PC-9 (cell line): ENCODE results near the gene ATP13A3. TPM values are rescaled to one million over a fixed set of nuclear protein-coding genes. Genes with fewer than 3 reads are reported as not detected.

Experiments used
- BruUV-seq: library from RNA; stranded (reverse); fragments of 400-500 nt; replicated peaks from 2 replicates; lab custom pipeline; 2021; lab: Mats Ljungman, UMichigan
- CTCF ChIA-PET: fragments of 300-600 bp; sonication (Branson Sonifier 250); formaldehyde crosslinking; loops from one replicate; lab custom pipeline; 2022; ENCODE audit warnings: antibody characterized with exemption; lab: Charles Lee
- POLR2A ChIA-PET: fragments of 300-600 bp; sonication (Branson Sonifier 250); formaldehyde crosslinking; loops from one replicate; lab custom pipeline; 2022; ENCODE audit warnings: antibody characterized with exemption; ENCODE audit not compliant: unreplicated experiment; lab: Charles Lee
- DNase-seq, 2 experiments: peaks; one replicate each; pipeline versions ENCODE4 v3.0.0 to v3.0.0-alpha.2; 2015 to 2022; ENCODE audit warnings: mixed read lengths in 1 of 2
- H2AFZ ChIP-seq: fragments of 200-600 bp; sonication (generic); 2 replicates; pipeline ENCODE4 v1.8.1; 2017; ENCODE audit warnings: antibody characterized with exemption
- H3F3A ChIP-seq: fragments of 200-600 bp; sonication (generic); 2 replicates; pipeline ENCODE4 v1.8.1; 2017; ENCODE audit warnings: antibody characterized with exemption, mild to moderate bottlenecking, low read depth; ENCODE audit not compliant: insufficient read depth
- H3K27ac ChIP-seq: fragments of 200-600 bp; sonication (generic); 2 replicates; pipeline ENCODE4 v1.6.1; 2016; ENCODE audit warnings: mixed run types
- H3K27me3 ChIP-seq: fragments of 200-600 bp; sonication (generic); 2 replicates; pipeline ENCODE4 v1.6.1; 2016; ENCODE audit warnings: low read depth, mixed run types; ENCODE audit not compliant: insufficient read depth
- H3K36me3 ChIP-seq: fragments of 200-600 bp; sonication (generic); 2 replicates; pipeline ENCODE4 v1.6.1; 2016; ENCODE audit warnings: low read depth, mixed run types
- H3K4me1 ChIP-seq: fragments of 200-600 bp; sonication (generic); replicated peaks from 2 replicates; pipeline ENCODE4 v1.6.1; 2016; ENCODE audit warnings: mixed run types; ENCODE audit not compliant: insufficient read depth
- H3K4me2 ChIP-seq: fragments of 200-600 bp; sonication (generic); 2 replicates; pipeline ENCODE4 v1.6.1; 2017; ENCODE audit warnings: mixed run types
- H3K4me3 ChIP-seq: fragments of 200-600 bp; sonication (generic); 2 replicates; pipeline ENCODE4 v1.6.1; 2016; ENCODE audit warnings: mixed run types
- H3K79me2 ChIP-seq: fragments of 200-600 bp; sonication (generic); 2 replicates; pipeline ENCODE4 v1.6.1; 2017; ENCODE audit warnings: low read depth, mixed run types
- H3K9me2 ChIP-seq: fragments of 200-600 bp; sonication (generic); 2 replicates; pipeline ENCODE4 v1.8.1; 2017; ENCODE audit warnings: mild to moderate bottlenecking; ENCODE audit not compliant: insufficient read depth
- H3K9me3 ChIP-seq: fragments of 200-600 bp; sonication (generic); 2 replicates; pipeline ENCODE4 v1.8.1; 2016; ENCODE audit warnings: low read depth; ENCODE audit not compliant: insufficient read depth
- H4K20me1 ChIP-seq: fragments of 200-600 bp; sonication (generic); 2 replicates; pipeline ENCODE4 v1.8.1; 2017; ENCODE audit not compliant: insufficient read depth
- EZH2 ChIP-seq: fragments of 200-600 bp; sonication (generic); IDR thresholded peaks from 2 replicates; pipeline ENCODE4 v1.8.0; 2017; ENCODE audit warnings: antibody characterized with exemption, low read depth
- intact Hi-C: fragments of 100-400 bp; cut with micrococcal nuclease; formaldehyde crosslinking; loops from one replicate; pipeline ENCODE4 v1.10.0; 2022; ENCODE audit not compliant: unreplicated experiment
- total RNA-seq: library from RNA; stranded (reverse); gene quantifications from 2 replicates; pipeline ENCODE4 v1.2.3, GENCODE V29; 2021
- TF ChIP-seq, protein P1 (sequence below): fragments of 200-600 bp; sonication (generic); conservative IDR thresholded peaks from 2 replicates; pipeline ENCODE4 v1.6.1; 2017; ENCODE audit warnings: mixed run types, antibody characterized with exemption, mild to moderate bottlenecking, moderate library complexity

The ATP13A3 gene
- total RNA-seq, 1 experiment from 2014 or later: 242 TPM

DNA sequence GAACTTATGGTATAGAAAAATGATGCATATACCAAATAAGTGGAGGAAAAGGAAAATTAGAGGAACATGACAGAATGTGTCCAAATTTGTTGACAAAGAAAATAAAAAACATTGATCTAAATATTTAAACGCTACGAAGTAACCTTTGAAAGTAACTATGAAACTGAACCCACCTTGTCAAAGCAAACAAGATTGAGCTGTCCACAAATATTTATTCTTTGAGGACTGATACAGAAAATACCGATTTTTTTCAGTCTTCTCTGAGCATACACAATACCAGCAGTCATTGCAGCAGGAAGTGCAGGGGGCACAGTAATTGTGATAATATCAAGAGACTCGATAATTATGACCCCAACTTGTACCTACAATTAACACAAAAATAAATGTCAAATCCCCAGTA is 40.0 kb downstream of the ATP13A3 start:
- peaks cover 75% of the 10 kb centered on the region for H3F3A ChIP-seq
- ChIA-PET POLR2A (no interaction called here), CTCF (interaction anchor here (1.0 to 1.3 kb wide), 3 partner anchors 16 to 147 kb away, joined by 3 to 4 read pairs (median 3); no protein-coding TSS in a partner anchor)

DNA sequence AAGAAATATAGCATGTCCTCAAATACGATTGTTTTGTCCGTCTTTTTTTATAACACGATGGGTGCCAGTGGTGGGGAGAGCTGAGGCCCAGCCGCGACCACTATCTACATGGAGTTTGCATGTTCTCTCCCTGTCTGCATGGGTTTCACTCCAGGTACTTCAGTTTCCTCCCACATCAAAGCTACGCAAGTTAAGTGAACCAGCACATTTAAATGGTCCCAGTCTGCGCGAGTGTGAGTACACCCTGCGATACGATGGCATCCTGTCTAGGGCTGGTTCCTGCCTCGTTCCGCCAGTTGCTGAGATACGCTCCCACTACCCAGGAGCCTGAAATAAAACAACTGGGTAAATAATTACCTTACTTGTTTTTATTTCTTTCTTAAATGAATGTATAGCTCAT is 40.6 kb downstream of the ATP13A3 start:
- Histone ChIP-seq H3K27me3 (no peaks in the 10 kb centered on the region), H4K20me1 (peaks cover 18% of the 10 kb centered on the region), H3K4me2 (no peak overlapping the region), H3K36me3 (peaks cover 75% of the 10 kb centered on the region), H3F3A (peaks cover 75% of the 10 kb centered on the region), H3K4me3 (no peak overlapping the region), H3K4me1 (no peaks in the 10 kb centered on the region), H3K9me2 (no peaks in the 10 kb centered on the region), H3K27ac (no peak overlapping the region), H3K79me2 (peaks cover 6% of the 10 kb centered on the region; the same call in 1 of the 2 replicates), H3K9me3 (no peaks in the 10 kb centered on the region), H2AFZ (no peak overlapping the region)
- no peak for TF ChIP-seq EZH2
- TF ChIP-seq, protein P1, sequence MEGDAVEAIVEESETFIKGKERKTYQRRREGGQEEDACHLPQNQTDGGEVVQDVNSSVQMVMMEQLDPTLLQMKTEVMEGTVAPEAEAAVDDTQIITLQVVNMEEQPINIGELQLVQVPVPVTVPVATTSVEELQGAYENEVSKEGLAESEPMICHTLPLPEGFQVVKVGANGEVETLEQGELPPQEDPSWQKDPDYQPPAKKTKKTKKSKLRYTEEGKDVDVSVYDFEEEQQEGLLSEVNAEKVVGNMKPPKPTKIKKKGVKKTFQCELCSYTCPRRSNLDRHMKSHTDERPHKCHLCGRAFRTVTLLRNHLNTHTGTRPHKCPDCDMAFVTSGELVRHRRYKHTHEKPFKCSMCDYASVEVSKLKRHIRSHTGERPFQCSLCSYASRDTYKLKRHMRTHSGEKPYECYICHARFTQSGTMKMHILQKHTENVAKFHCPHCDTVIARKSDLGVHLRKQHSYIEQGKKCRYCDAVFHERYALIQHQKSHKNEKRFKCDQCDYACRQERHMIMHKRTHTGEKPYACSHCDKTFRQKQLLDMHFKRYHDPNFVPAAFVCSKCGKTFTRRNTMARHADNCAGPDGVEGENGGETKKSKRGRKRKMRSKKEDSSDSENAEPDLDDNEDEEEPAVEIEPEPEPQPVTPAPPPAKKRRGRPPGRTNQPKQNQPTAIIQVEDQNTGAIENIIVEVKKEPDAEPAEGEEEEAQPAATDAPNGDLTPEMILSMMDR: no peak
- ChIA-PET CTCF (interaction anchor here (1.0 kb wide), 1 partner anchor 147 kb away, joined by 4 read pairs; no protein-coding TSS in a partner anchor), POLR2A (no interaction called here)
- no peak for DNase-seq
- intact Hi-C loops: no loop called here
- BruUV-seq: no TSS peak

More for the DNA sequence above, 40.0 kb downstream of the ATP13A3 start:
- H3K4me3 ChIP-seq: no peak overlapping the region
- H3K27me3 ChIP-seq: no peaks in the 10 kb centered on the region
- TF ChIP-seq EZH2: no peak
- TF ChIP-seq, protein P1: no peak
- no peaks in the 10 kb centered on the region for H3K9me2 ChIP-seq
- no peaks in the 10 kb centered on the region for H3K4me1 ChIP-seq
- no TSS peak for BruUV-seq
- H3K4me2 ChIP-seq: no peak overlapping the region
- intact Hi-C loops: no loop called here
- H2AFZ ChIP-seq: no peak overlapping the region
- no peak overlapping the region for H3K27ac ChIP-seq
- peaks cover 77% of the 10 kb centered on the region for H3K36me3 ChIP-seq
- DNase-seq: no peak
- H3K79me2 ChIP-seq: peaks cover under 1% of the 10 kb centered on the region; the same call in 1 of the 2 replicates
- peaks cover 16% of the 10 kb centered on the region for H4K20me1 ChIP-seq
- no peaks in the 10 kb centered on the region for H3K9me3 ChIP-seq

DNA sequence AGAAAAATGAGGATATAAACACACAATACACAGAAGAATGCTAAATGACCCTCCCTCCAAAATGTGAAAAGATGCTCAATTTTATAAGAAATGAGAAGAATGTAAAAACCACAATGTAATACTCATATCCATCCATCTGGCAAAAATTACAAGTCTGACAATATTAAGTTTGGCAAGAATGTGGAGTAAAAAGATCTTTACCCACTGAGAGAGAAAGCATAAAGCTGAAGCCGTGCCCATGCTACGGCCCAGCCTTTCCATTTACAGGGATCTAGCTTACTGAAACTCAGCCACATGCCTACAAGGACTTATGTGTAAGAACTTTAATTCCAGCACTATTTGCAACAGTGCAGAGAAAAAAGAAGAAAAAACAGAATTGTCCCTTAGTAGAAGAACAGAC is 42.9 kb downstream of the ATP13A3 start:
- Histone ChIP-seq H3K79me2 (peaks cover 6% of the 10 kb centered on the region; the same call in 1 of the 2 replicates), H3F3A (peaks cover 85% of the 10 kb centered on the region), H3K36me3 (peaks cover 78% of the 10 kb centered on the region), H4K20me1 (peaks cover 18% of the 10 kb centered on the region), H3K4me3 (no peak overlapping the region), H3K27ac (0 out of 2 replicates have a peak overlapping the region, but pooled peaks have one; percentile 0), H2AFZ (no peak overlapping the region), H3K27me3 (no peaks in the 10 kb centered on the region), H3K9me3 (no peaks in the 10 kb centered on the region), H3K4me2 (no peak overlapping the region), H3K4me1 (no peaks in the 10 kb centered on the region), H3K9me2 (no peaks in the 10 kb centered on the region)
- BruUV-seq: no TSS peak
- DNase-seq: no peak
- POLR2A ChIA-PET: no interaction called here
- TF ChIP-seq, protein P1: no peak
- TF ChIP-seq EZH2: no peak
- intact Hi-C loops: loop anchor here (2.0 kb wide), 1 partner anchor 19 kb away; no protein-coding TSS in a partner anchor
- CTCF ChIA-PET: no interaction called here
